ENCODE data around the gene RNASE3.

- no peak for TF ChIP-seq CTCF (conservative IDR thresholded peaks at IDR 0.05 in 1 of 2, IDR thresholded peaks at IDR 0.05 in 1 of 2; ENCODE audit: extremely low read depth in 1 of 2, insufficient read depth in 1 of 2, low read depth in 1 of 2, low read length in 2 of 2)
- no peak for TF ChIP-seq EZH2 (IDR thresholded peaks at IDR 0.05; ENCODE audit: borderline replicate concordance, low read length)
Measured at GRCh38 chr14:20878695-20879094, 12.5 kb upstream of the RNASE3 start.

Measured in mammary epithelial cell (primary cell).